22Rv1 (cell line): ENCODE measurements around the gene DSCAM.

Experiments
- ZFX ChIP-seq: fragments of 450-650 bp; IDR thresholded peaks from 2 replicates; pipeline ENCODE4 v1.6.1; 2017; ENCODE audit warnings: antibody characterized with exemption, borderline replicate concordance
- TF ChIP-seq, protein P1 (sequence below): fragments of 450-650 bp; IDR thresholded peaks from 2 replicates; pipeline ENCODE4 v1.5.1; 2017; ENCODE audit warnings: mild to moderate bottlenecking

DNA sequence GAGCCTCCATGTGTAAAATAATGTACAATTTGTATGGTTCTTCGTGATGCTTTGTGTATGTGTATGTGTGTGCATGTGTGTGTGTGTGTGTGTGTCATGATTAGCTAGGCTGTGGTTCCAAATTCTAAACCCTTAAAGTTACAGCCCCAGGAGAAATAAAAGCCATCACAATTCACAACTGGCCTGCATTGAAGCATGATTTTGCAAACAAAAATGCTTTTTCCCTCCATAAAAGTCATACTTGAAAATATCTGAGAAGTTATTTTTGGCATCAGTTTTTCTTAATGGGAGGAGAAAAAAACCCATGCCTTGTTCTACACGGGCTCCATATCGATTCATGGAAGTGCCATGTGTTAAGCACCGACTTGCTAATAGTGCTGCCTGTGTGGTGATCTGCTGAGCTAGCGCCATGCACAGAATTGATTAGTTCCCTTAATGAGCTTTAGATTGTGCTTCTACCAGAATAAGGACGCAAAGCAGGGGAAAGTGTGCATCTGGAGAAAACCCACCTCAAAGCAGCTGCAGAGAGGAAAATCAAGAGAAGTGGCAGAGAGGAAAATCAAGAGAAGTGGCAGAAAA is 207.3 kb downstream of the DSCAM start:
- TF ChIP-seq, protein P1, sequence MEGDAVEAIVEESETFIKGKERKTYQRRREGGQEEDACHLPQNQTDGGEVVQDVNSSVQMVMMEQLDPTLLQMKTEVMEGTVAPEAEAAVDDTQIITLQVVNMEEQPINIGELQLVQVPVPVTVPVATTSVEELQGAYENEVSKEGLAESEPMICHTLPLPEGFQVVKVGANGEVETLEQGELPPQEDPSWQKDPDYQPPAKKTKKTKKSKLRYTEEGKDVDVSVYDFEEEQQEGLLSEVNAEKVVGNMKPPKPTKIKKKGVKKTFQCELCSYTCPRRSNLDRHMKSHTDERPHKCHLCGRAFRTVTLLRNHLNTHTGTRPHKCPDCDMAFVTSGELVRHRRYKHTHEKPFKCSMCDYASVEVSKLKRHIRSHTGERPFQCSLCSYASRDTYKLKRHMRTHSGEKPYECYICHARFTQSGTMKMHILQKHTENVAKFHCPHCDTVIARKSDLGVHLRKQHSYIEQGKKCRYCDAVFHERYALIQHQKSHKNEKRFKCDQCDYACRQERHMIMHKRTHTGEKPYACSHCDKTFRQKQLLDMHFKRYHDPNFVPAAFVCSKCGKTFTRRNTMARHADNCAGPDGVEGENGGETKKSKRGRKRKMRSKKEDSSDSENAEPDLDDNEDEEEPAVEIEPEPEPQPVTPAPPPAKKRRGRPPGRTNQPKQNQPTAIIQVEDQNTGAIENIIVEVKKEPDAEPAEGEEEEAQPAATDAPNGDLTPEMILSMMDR: no peak
- no peak for TF ChIP-seq ZFX
